Renal cortical epithelial cell (primary cell): Measurements from ENCODE around the gene RNF145. TPM values are rescaled to one million over a fixed set of nuclear protein-coding genes. Genes with fewer than 3 reads are reported as not detected.

Source experiments
- DNase-seq: peaks from one replicate; pipeline ENCODE4 v3.0.0-alpha.2; 2011; ENCODE audit warnings: low read depth
- total RNA-seq: library from RNA; depleted of rRNA; stranded (reverse); fragments of >200 nt; gene quantifications from 2 replicates; pipeline ENCODE4 v1.2.3, GENCODE V29; 2014

Gene RNF145
- total RNA-seq, 1 donor from 2014 or later: 76.4 TPM

GRCh38 chr5:159218595-159219023 is 9.3 kb upstream of the RNF145 start:
- peak; percentile 53 for DNase-seq

DNA sequence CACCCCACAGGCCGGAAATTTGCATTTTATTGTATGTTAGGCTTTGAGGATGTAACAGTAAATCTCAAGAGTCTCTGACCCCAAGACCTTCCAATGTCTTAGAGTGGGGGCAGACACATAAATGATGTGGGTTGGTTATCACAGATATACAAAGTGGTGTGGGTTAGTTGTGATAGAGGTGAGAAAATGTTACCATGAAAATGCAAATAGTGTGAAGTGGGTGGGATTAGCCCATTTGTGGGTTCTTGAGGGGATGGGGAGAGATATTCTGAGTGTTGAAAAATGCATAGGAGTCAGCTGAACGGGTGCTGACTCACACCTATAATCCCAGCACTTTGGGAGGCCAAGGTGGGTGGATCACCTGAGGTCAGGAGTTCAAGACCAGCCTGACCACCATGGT is 7.9 kb upstream of the RNF145 start:
- DNase-seq: no peak

GRCh38 chr5:159216454-159216853 is 7.1 kb upstream of the RNF145 start:
- no peak for DNase-seq

DNA sequence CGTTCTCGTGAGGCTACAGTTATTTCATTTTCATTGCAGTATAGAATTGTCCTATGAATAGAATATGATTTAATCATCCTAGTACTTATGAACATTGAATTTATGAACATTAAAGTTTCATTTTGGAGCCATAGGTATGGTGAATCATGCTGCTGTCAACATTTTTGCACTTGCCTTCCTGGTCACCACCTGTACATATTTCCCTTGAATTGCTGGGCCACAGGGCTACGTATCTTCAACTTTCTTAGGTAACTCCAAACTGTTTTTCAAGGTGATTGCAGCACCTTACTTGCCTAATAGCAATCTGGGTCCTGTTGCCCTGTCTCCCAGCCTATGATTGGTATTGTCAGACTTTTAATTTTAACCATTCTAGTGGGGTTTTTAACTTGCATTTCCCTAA is 6.5 kb upstream of the RNF145 start:
- no peak for DNase-seq

GRCh38 chr5:159214486-159215271 is 5.3 kb upstream of the RNF145 start:
- no peak for DNase-seq

- peak; percentile 32 for DNase-seq
These were observed 3.5 kb upstream of the RNF145 start for GRCh38 chr5:159212657-159213462.

GRCh38 chr5:159211729-159212174 is 2.4 kb upstream of the RNF145 start:
- peak; percentile 65 for DNase-seq

GRCh38 chr5:159210846-159211245 is 1.5 kb upstream of the RNF145 start:
- DNase-seq: no peak

DNA sequence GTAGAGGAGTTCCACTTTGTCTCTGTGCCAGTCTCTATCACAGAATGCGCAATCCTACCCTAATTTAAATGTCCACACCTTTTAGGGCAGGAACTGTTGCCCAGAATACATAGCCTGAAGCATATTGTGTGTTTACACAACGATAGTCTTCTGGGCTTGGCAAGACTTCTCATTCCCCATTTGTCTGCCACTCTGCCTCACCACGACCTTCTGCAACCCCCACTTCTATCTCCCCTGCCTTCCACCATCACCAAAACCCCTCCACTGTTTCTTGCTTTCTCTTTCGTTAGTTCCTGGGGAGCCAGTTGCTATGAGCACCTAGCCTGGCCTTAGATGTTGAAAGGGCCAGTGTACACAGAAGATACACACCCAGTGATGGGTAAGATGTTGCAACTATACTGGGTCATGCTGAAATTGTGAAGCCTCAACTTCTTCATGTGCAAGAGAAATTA is 883 bp upstream of the RNF145 start:
- peak; percentile 30 for DNase-seq

DNA sequence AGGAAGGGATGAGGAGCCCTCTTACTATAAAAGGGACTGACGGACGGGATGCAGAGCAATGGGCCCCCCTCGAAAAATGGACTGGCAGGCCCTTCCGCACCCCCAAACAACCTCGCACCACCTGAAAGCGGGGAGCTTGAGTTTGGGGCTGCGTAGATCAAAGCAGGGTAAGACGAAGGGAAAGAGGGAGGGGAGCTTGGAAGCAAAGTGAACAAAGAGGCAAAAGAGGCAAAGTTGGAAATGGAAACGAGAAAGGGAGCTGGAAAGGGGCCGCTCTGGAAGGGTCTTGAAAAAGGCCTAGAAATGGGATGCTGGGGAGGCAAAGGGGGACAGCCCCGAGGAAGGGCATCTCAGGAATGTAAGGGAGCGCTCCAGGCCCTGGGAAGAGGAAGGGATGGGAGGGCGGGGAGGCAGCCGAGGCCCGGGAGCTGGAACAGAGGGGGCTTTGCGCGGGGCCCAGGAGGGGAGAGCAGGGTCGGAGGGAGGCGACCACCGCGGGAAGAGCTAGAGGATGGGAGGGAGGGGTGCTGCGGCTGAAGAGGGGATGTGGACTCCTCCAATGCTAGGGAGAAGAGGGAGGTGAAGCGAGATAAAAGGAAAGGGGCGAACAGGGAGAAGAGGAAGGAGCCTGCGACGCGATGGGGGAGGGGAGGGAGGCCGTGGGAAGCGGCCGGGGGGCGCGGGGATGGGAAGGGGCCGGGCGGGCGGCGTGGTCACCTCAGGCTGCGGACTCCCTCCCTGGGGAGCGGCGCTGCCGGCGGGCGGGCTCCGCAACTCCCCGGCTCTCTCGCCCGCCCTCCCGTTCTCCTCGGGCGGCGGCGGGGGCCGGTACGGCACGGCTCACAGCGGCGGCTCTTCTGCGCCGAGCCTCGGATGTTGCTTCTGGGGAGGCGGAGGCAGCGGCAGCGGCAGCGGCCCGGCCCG is 577 bp downstream of the RNF145 start:
- no peak for DNase-seq

DNA sequence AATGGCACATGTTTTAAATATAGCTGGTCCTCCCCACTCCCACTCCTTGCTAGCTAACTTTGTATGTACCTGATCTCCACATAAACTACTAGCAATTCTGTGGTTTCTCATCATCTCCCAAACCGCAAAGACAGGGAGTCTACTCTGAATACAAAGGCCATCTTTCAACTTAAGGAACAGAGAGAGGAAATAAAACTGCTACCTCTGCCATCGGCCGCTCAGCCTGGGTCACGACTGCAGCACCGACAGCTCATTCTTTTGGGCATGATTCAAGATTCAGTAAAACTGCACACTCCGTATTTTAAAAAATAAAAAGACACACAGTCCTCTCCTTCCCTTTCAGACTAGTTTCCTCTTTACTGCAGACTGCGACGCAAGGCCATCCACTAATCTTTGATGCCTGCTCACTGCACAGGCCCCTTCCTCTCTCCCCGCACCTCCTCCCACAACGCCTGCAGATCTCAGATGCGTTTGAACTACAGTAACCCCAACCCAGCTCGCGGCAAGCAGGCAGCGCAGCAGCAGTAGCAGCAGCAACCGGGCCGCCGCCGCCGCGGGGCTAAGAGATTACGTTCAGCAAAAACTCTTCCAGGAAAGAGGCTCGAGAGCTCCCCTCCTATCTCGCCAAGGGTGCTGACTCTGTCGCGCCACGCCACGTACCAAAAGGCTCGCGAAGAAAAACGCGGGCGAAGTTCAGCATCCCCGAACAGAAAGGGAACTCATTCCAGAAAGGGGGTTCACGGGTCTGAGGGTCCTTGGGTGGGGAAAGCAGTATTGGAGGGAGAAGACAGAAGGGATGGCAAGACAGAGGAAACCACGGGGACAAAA is 1.5 kb downstream of the RNF145 start:
- DNase-seq: peak; percentile 71

DNA sequence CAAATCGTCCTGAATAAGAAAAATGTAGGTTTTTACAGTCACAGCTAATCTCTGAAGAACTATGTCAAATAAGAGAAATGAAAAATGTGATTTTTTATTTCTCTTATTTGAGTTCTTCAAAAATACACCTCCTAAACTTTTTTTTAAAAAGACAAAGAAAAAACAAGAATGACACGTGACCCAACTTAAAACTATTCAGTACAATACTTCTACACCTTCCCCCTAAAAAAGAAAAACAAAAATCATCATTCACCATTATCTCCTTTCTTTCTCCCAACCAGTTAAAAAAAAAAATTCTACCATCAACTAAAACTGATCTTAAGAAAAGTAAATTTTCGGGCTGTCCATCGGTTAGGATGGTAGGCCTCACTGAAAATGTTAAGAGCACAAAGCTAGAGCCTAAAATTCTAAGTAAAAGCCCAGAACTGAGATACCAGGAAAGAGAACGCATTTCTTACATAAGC is 2.1 kb downstream of the RNF145 start:
- DNase-seq: no peak

DNA sequence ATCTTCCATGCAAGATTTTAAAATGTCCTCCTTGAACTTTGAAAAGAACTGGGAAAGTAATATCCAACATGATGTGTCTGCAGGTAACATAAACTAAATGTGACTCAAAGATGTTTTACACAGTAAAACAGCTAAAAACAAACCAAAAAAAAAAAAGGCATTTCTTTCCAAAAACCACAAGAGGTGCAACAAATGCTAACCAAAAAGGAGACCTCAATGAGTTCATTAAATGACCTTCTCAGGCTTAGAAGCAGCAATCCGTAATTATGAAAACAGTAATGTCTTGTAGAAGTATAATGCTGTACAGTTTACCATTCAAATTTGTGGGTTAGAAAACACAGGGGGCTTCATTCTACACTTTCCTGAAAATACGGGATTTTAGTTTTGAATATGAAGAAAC is 2.5 kb downstream of the RNF145 start:
- DNase-seq: no peak

GRCh38 chr5:159206368-159206767 is 3.0 kb downstream of the RNF145 start:
- no peak for DNase-seq

DNA sequence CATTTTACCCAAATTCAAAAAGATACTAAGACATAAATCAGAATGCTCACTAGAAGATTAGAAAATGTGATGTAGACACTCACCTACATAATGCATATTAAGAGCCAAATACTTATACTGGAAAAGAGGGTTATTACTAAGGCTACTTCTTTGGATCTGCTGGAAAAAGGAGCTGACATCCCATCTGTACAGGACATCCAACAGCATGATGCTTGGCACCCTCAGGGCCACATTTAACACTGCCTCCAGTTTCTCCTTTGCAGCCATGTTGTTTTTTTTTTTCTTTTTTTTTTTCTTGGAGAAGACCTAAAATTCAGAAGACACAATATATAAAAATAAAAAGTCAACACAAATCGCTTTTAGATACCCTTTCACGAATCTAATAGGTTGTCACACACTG is 6.0 kb downstream of the RNF145 start:
- no peak for DNase-seq

DNA sequence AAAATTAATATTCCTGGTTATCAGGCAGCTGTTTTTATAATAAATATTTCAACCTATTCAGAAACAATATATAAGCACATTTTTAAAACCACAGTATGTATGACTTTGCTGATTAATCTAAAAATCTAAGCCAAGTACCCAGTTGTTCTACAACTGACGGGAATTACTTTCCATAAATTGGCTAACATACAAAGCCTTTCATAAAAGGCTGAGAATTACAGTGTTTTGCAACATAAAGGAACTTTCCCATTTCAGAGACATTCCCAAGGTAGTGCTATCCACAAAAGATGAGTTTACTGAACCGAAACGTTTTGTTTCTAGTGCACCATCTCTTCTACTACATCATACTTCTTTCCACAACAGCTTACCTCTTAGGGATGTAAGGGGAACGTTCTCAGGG is 7.2 kb downstream of the RNF145 start:
- no peak for DNase-seq

DNA sequence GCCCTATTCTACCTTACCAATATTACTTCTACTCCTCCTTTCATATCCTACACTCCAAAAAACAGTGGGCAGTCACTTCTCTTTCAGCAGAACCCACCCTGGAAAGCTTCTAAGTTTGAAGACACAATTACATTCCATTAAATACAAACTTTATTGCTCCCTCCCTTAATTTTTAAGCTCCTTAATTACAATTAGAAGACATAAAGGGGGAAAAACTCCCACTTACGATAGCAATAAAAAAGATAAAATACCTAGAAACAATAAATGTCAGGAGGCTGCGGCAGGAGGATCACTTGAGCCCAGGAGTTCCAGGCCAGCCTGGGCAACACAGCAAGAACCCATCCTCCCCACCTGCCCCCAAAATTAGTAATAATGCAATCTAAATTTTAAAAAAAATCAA is 9.6 kb downstream of the RNF145 start:
- no peak for DNase-seq

GRCh38 chr5:159199225-159199624 is 10.1 kb downstream of the RNF145 start:
- no peak for DNase-seq

DNA sequence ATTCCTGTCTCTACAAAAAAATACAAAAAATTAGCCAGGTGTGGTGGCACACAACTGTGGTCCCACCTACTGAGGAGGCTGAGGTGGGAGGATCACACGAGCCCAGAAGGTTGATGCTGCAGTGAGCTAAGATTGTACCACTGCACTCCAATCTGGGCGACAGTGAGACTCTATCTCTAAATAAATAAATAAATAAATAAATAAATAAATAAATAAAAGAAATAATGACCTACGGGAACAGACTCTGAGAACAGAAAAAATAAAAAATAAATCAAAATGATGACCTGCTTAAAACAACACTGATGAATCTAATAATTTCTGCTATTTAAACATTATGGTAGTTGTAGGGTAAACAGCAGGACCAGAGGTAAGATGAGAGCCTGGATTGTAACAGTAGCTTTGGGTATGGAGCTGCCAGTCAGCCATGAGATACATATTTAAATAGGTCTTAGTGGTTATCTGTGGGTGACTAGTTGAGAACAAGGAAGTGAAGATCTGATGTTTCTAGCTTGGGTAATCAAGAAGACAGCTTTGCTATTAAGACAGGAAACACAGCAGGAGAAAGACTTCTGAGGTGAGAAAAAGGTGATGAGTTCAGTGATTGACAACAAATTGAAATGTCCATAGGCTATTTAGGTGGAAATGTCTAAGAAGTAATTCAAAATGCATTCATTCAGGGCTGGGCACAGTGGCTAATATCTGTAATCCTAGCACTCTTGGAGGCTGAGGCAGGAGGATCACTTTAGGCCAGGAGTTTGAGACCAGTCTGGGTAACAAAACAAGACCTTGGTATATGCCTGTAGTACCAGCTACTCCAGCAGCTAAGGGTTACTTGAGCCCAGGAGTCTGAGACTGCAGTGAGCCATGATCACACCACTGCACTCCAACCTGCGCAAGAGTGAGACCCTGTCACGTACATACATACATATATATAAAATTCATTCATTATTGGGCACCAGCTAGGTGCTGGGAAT is 11.0 kb downstream of the RNF145 start:
- DNase-seq: no peak

GRCh38 chr5:159195775-159196174 is 13.6 kb downstream of the RNF145 start:
- DNase-seq: no peak
